KOPT-K1 (cell line): ENCODE data around the gene ANTXR2.
"Not testable (repeated sequence)": the region's sequence is repeated elsewhere in the genome, so short reads cannot be mapped to it uniquely, and the experiment has no call there.

Experiments used
- H3K27ac ChIP-seq: fragments of 200-600 bp; sonication (generic); 2 replicates; pipeline ENCODE4 v1.5.1; 2016; ENCODE audit warnings: antibody characterized with exemption, mild to moderate bottlenecking, low read depth, low read length; ENCODE audit not compliant: poor library complexity, severe bottlenecking
- H3K36me3 ChIP-seq: fragments of 200-600 bp; sonication (generic); 2 replicates; pipeline ENCODE4 v1.5.1; 2017; ENCODE audit warnings: antibody characterized with exemption, mild to moderate bottlenecking, low read length, moderate library complexity; ENCODE audit not compliant: insufficient read depth
- H3K9me3 ChIP-seq: fragments of 200-600 bp; sonication (generic); 2 replicates; pipeline ENCODE4 v1.5.1; 2017; ENCODE audit warnings: antibody characterized with exemption, low read length, mild to moderate bottlenecking; ENCODE audit not compliant: insufficient read depth, poor library complexity, severe bottlenecking

Gene ANTXR2

GRCh38 chr4:80072744-80073472 is at the start of gene ANTXR2:
Gene ANTXR2, minus strand, starts transcription at chr4:80073229. Its CDS starts 669 bp downstream, at chr4:80072560.
- Histone ChIP-seq H3K36me3 (no peaks in the 10 kb centered on the region), H3K9me3 (peaks cover 7% of the 10 kb centered on the region), H3K27ac (no peak within 1 kb of the TSS)

- not testable (repeated sequence) for H3K36me3 ChIP-seq, H3K9me3 ChIP-seq, H3K27ac ChIP-seq
These were observed 48.8 kb upstream of the ANTXR2 start for GRCh38 chr4:80121815-80122214.

- not testable (repeated sequence) for H3K36me3 ChIP-seq, H3K9me3 ChIP-seq, H3K27ac ChIP-seq
These were observed 46.6 kb upstream of the ANTXR2 start for GRCh38 chr4:80119620-80120019.

- Histone ChIP-seq H3K27ac (no peak overlapping the region), H3K36me3 (no peaks in the 10 kb centered on the region), H3K9me3 (no peaks in the 10 kb centered on the region)
These were observed 43.5 kb upstream of the ANTXR2 start for GRCh38 chr4:80116516-80116915.

GRCh38 chr4:80115368-80116181 is 42.5 kb upstream of the ANTXR2 start:
- Histone ChIP-seq H3K36me3 (no peaks in the 10 kb centered on the region), H3K9me3 (no peaks in the 10 kb centered on the region), H3K27ac (no peak overlapping the region)

GRCh38 chr4:80114732-80115265 is 41.8 kb upstream of the ANTXR2 start:
- no peaks in the 10 kb centered on the region for H3K9me3 ChIP-seq
- no peak overlapping the region for H3K27ac ChIP-seq
- no peaks in the 10 kb centered on the region for H3K36me3 ChIP-seq

GRCh38 chr4:80113615-80114014 is 40.6 kb upstream of the ANTXR2 start:
- Histone ChIP-seq H3K36me3 (no peaks in the 10 kb centered on the region), H3K9me3 (no peaks in the 10 kb centered on the region), H3K27ac (no peak overlapping the region)

- Histone ChIP-seq H3K9me3 (no peaks in the 10 kb centered on the region), H3K27ac (no peak overlapping the region), H3K36me3 (no peaks in the 10 kb centered on the region)
These were observed 39.2 kb upstream of the ANTXR2 start for GRCh38 chr4:80112236-80112635.

GRCh38 chr4:80111276-80111675 is 38.2 kb upstream of the ANTXR2 start:
- Histone ChIP-seq H3K9me3 (no peaks in the 10 kb centered on the region), H3K36me3 (no peaks in the 10 kb centered on the region), H3K27ac (no peak overlapping the region)

- H3K27ac ChIP-seq: no peak overlapping the region
- no peaks in the 10 kb centered on the region for H3K36me3 ChIP-seq
- H3K9me3 ChIP-seq: no peaks in the 10 kb centered on the region
These were observed 34.3 kb upstream of the ANTXR2 start for GRCh38 chr4:80107374-80107773.

GRCh38 chr4:80104927-80105326 is 31.9 kb upstream of the ANTXR2 start:
- Histone ChIP-seq H3K36me3 (no peaks in the 10 kb centered on the region), H3K27ac (no peak overlapping the region), H3K9me3 (no peaks in the 10 kb centered on the region)

GRCh38 chr4:80103629-80104028 is 30.6 kb upstream of the ANTXR2 start:
- Histone ChIP-seq H3K9me3 (no peaks in the 10 kb centered on the region), H3K27ac (no peak overlapping the region), H3K36me3 (no peaks in the 10 kb centered on the region)

- Histone ChIP-seq H3K9me3 (no peaks in the 10 kb centered on the region), H3K36me3 (no peaks in the 10 kb centered on the region), H3K27ac (no peak overlapping the region)
These were observed 28.7 kb upstream of the ANTXR2 start for GRCh38 chr4:80101792-80102116.

- no peak overlapping the region for H3K27ac ChIP-seq
- no peaks in the 10 kb centered on the region for H3K36me3 ChIP-seq
- H3K9me3 ChIP-seq: no peaks in the 10 kb centered on the region
These were observed 28.2 kb upstream of the ANTXR2 start for GRCh38 chr4:80101071-80101791.

GRCh38 chr4:80099671-80100070 is 26.6 kb upstream of the ANTXR2 start:
- Histone ChIP-seq H3K9me3 (no peaks in the 10 kb centered on the region), H3K36me3 (no peaks in the 10 kb centered on the region), H3K27ac (no peak overlapping the region)
